Lower leg skin (tissue), 3 donors: Measurements from ENCODE around the gene CCL17.

Source experiments
- POLR2A ChIP-seq, 2 donors: fragments of 450-650 bp; IDR thresholded peaks; one replicate each; pipeline ENCODE4 v1.6.1; 2016 to 2017; ENCODE audit warnings: antibody characterized with exemption in 2 of 2, mild to moderate bottlenecking in 1 of 2, moderate library complexity in 1 of 2
- TF ChIP-seq, protein P1 (sequence below), 3 donors: fragments of 450-650 bp; IDR thresholded peaks; one replicate each; pipeline ENCODE4 v1.5.1; 2016; ENCODE audit warnings: antibody characterized with exemption in 3 of 3, mild to moderate bottlenecking in 3 of 3, moderate library complexity in 2 of 3

DNA sequence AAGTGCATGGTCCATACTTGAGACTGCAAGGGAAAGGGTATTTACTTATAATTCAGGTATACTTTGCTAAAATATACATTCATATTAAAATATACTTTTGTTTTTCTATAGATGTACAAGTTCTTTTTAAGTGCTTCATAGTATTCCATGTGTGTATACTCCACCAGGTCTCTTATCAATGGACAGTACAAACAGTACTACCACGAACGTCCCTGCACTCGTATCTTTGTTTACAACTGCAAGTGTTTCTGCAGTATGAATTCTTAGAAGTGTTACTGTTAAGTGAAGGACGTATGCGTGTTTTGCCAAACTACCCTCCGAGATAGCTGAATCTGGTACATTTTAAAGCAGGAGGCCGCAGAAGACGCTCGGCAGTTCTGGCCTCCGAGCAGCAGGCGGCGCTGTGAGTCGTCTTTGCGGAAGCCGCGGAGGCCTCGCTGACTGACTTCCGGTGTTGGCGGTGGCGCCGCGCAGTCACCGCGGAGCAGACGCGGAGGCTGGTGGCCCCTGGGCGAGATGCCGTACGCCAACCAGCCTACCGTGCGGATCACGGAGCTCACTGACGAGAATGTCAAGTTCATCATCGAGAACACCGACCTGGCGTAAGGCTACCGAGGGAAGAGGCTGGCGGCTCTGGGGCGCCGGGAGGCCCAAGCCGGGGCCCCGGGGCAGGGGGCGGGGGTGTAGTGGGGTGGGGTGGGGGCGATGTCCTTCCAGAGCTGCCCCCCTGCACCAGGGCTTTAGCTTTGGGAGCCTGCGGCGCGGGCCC, 57.8 kb downstream of the CCL17 start, which contains the start of gene POLR2C:
- peak in 1 of 2 donors; percentile 81 for TF ChIP-seq POLR2A (IDR thresholded peaks at IDR 0.05)
- TF ChIP-seq, protein P1, sequence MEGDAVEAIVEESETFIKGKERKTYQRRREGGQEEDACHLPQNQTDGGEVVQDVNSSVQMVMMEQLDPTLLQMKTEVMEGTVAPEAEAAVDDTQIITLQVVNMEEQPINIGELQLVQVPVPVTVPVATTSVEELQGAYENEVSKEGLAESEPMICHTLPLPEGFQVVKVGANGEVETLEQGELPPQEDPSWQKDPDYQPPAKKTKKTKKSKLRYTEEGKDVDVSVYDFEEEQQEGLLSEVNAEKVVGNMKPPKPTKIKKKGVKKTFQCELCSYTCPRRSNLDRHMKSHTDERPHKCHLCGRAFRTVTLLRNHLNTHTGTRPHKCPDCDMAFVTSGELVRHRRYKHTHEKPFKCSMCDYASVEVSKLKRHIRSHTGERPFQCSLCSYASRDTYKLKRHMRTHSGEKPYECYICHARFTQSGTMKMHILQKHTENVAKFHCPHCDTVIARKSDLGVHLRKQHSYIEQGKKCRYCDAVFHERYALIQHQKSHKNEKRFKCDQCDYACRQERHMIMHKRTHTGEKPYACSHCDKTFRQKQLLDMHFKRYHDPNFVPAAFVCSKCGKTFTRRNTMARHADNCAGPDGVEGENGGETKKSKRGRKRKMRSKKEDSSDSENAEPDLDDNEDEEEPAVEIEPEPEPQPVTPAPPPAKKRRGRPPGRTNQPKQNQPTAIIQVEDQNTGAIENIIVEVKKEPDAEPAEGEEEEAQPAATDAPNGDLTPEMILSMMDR (IDR thresholded peaks at IDR 0.05): peak in 1 of 3 donors; percentile 95
